ENCODE data around the gene PTGS1. TPM values are rescaled to one million over a fixed set of nuclear protein-coding genes. Genes with fewer than 3 reads are reported as not detected.
"Not testable (repeated sequence)": the region's sequence is repeated elsewhere in the genome, so short reads cannot be mapped to it uniquely, and the experiment has no call there.

The PTGS1 gene
- total RNA-seq (1 to 10 TPM in 1 of 5 donors, under 1 TPM in 4; 0.44 to 2.0 (median 0.86) TPM), total RNA-seq (0.16 to 4.4 (median 0.66) reads per million in 29 experiments)
- total RNA-seq (2013), result 0.87 TPM

GRCh38 chr9:122370869-122371755 is at the start of gene PTGS1:
Gene PTGS1, plus strand, starts transcription at chr9:122371024. Its CDS starts 61 bp downstream, at chr9:122371085.
- ChIA-PET POLR2A (no interaction called here), CTCF (no interaction called here)
- Histone ChIP-seq H3K27me3 (replicated peaks in 1 of 2; ENCODE audit: control insufficient read depth in 2 of 2, extremely low read depth in 1 of 2, insufficient read depth in 2 of 2, low read length in 1 of 2) (peaks cover 0 to 58% of the 10 kb centered on the region in 2 experiments), H3K36me3 (ENCODE audit: control insufficient read depth in 2 of 2, extremely low read depth in 1 of 2, insufficient read depth in 1 of 2, low read length in 1 of 2) (no peaks in the 10 kb centered on the region), H3K4me3 (ENCODE audit: control insufficient read depth in 1 of 2, extremely low read depth in 1 of 2, low read length in 1 of 2) (peak within 1 kb of the TSS; percentile 19 to 27), H3K9me3 (no peaks in the 10 kb centered on the region), H3K4me1 (ENCODE audit: control insufficient read depth in 1 of 2, extremely low read depth in 1 of 2, insufficient read depth in 2 of 2, low read length in 2 of 2) (peaks cover 0 to 14% of the 10 kb centered on the region in 2 experiments), H3K27ac (ENCODE audit: low read length) (no peak within 1 kb of the TSS)
- ATAC-seq (replicated peaks in 1 of 4) (peak in 3 of 4 experiments; percentile 36 to 52 (median 41)), DNase-seq (peak in 2 of 35 experiments; percentile 17 to 20)
- Mint-ChIP-seq H3K4me1 (peaks cover 10 to 18% (median 12%) of the 10 kb centered on the region in 3 donors), H3K36me3 (no peaks in the 10 kb centered on the region), H3K4me3 (peak within 1 kb of the TSS; percentile 58 to 77 (median 68)), H3K27ac (no peak within 1 kb of the TSS), H3K27me3 (peaks cover 29 to 41% of the 10 kb centered on the region in 2 donors), H3K9me3 (peaks cover 0 to 3% (median 0%) of the 10 kb centered on the region in 3 donors)
- 0% methylated on average over 23 of the region's 39 CpGs for WGBS (ENCODE audit: insufficient coverage)

GRCh38 chr9:122322553-122322952 is 48.3 kb upstream of the PTGS1 start:
- no peak overlapping the region for H3K4me3 Mint-ChIP-seq
- CTCF ChIA-PET, result no interaction called here
- WGBS (ENCODE audit: insufficient coverage), result 94% methylated on average over 2 of the region's 2 CpGs
- Histone ChIP-seq H3K27me3 (replicated peaks in 1 of 2; ENCODE audit: control insufficient read depth in 2 of 2, extremely low read depth in 1 of 2, insufficient read depth in 2 of 2, low read length in 1 of 2) (no peaks in the 10 kb centered on the region), H3K27ac (ENCODE audit: low read length) (no peak overlapping the region), H3K4me1 (ENCODE audit: control insufficient read depth in 1 of 2, extremely low read depth in 1 of 2, insufficient read depth in 2 of 2, low read length in 2 of 2) (no peaks in the 10 kb centered on the region), H3K36me3 (ENCODE audit: control insufficient read depth in 2 of 2, extremely low read depth in 1 of 2, insufficient read depth in 1 of 2, low read length in 1 of 2) (peaks cover 11 to 22% of the 10 kb centered on the region in 2 donors), H3K9me3 (no peaks in the 10 kb centered on the region), H3K4me3 (ENCODE audit: control insufficient read depth in 1 of 2, extremely low read depth in 1 of 2, low read length in 1 of 2) (no peak overlapping the region)
- H3K36me3 Mint-ChIP-seq, result peaks cover 52% of the 10 kb centered on the region
- POLR2A ChIA-PET, result no interaction called here
- no peaks in the 10 kb centered on the region for H3K4me1 Mint-ChIP-seq
- no peak for DNase-seq
- no peaks in the 10 kb centered on the region for H3K27me3 Mint-ChIP-seq
- ATAC-seq (replicated peaks in 1 of 4), result no peak
- no peak overlapping the region for H3K27ac Mint-ChIP-seq
- H3K9me3 Mint-ChIP-seq, result no peaks in the 10 kb centered on the region

- peaks cover 55% of the 10 kb centered on the region for H3K36me3 Mint-ChIP-seq
- H3K36me3 ChIP-seq (ENCODE audit: control insufficient read depth in 2 of 2, extremely low read depth in 1 of 2, insufficient read depth in 1 of 2, low read length in 1 of 2), result peaks cover 7 to 17% of the 10 kb centered on the region in 2 donors
- POLR2A ChIA-PET, result not testable (repeated sequence)
These were observed 46.2 kb upstream of the PTGS1 start for GRCh38 chr9:122324665-122325064.

GRCh38 chr9:122325124-122325523 is 45.7 kb upstream of the PTGS1 start:
- WGBS (ENCODE audit: insufficient coverage), result no CpG with 5 or more reads among the region's 1 CpG
- POLR2A ChIA-PET, result no interaction called here
- ATAC-seq (replicated peaks in 1 of 4), result no peak
- Histone ChIP-seq H3K27me3 (replicated peaks in 1 of 2; ENCODE audit: control insufficient read depth in 2 of 2, extremely low read depth in 1 of 2, insufficient read depth in 2 of 2, low read length in 1 of 2) (no peaks in the 10 kb centered on the region), H3K27ac (ENCODE audit: low read length) (no peak overlapping the region), H3K4me1 (ENCODE audit: control insufficient read depth in 1 of 2, extremely low read depth in 1 of 2, insufficient read depth in 2 of 2, low read length in 2 of 2) (no peaks in the 10 kb centered on the region), H3K9me3 (no peaks in the 10 kb centered on the region), H3K36me3 (ENCODE audit: control insufficient read depth in 2 of 2, extremely low read depth in 1 of 2, insufficient read depth in 1 of 2, low read length in 1 of 2) (peaks cover 7 to 17% of the 10 kb centered on the region in 2 donors), H3K4me3 (ENCODE audit: control insufficient read depth in 1 of 2, extremely low read depth in 1 of 2, low read length in 1 of 2) (no peak overlapping the region)
- Mint-ChIP-seq H3K27ac (no peak overlapping the region), H3K4me3 (no peak overlapping the region), H3K4me1 (no peaks in the 10 kb centered on the region), H3K9me3 (no peaks in the 10 kb centered on the region), H3K36me3 (peaks cover 57% of the 10 kb centered on the region), H3K27me3 (no peaks in the 10 kb centered on the region)
- no peak for DNase-seq
- CTCF ChIA-PET, result interaction anchor here in 1 of 2 donors (0.7 kb wide), 1 partner anchor 307 kb away, joined by 3 read pairs; no protein-coding TSS in a partner anchor

More at GRCh38 chr9:122324665-122325064, 46.2 kb upstream of the PTGS1 start:
- H3K27ac ChIP-seq (ENCODE audit: low read length); H3K9me3 ChIP-seq; CTCF ChIA-PET; H3K27me3 ChIP-seq (replicated peaks in 1 of 2; ENCODE audit: control insufficient read depth in 2 of 2, extremely low read depth in 1 of 2, insufficient read depth in 2 of 2, low read length in 1 of 2); H3K27me3 Mint-ChIP-seq; H3K4me1 Mint-ChIP-seq; H3K4me1 ChIP-seq (ENCODE audit: control insufficient read depth in 1 of 2, extremely low read depth in 1 of 2, insufficient read depth in 2 of 2, low read length in 2 of 2); DNase-seq; H3K4me3 Mint-ChIP-seq; ATAC-seq (replicated peaks in 1 of 4); H3K27ac Mint-ChIP-seq; H3K9me3 Mint-ChIP-seq; H3K4me3 ChIP-seq (ENCODE audit: control insufficient read depth in 1 of 2, extremely low read depth in 1 of 2, low read length in 1 of 2): not testable (repeated sequence)
- no CpG with 5 or more reads among the region's 1 CpG for WGBS (ENCODE audit: insufficient coverage)

- DNase-seq (no peak), ATAC-seq (replicated peaks in 1 of 4) (no peak)
- Mint-ChIP-seq H3K36me3 (peaks cover 57% of the 10 kb centered on the region), H3K9me3 (no peaks in the 10 kb centered on the region), H3K27ac (no peak overlapping the region), H3K27me3 (no peaks in the 10 kb centered on the region), H3K4me1 (peaks cover 0 to 8% (median 0%) of the 10 kb centered on the region in 3 donors), H3K4me3 (no peak overlapping the region)
- no peaks in the 10 kb centered on the region for H3K4me1 ChIP-seq (ENCODE audit: control insufficient read depth in 1 of 2, extremely low read depth in 1 of 2, insufficient read depth in 2 of 2, low read length in 2 of 2)
- ChIA-PET CTCF (no interaction called here), POLR2A (interaction anchor here in 1 of 2 donors (0.6 kb wide), 1 partner anchor 1884 kb away, joined by 3 read pairs; no protein-coding TSS in a partner anchor)
- H3K27ac ChIP-seq (ENCODE audit: low read length), result no peak overlapping the region
- H3K4me3 ChIP-seq (ENCODE audit: control insufficient read depth in 1 of 2, extremely low read depth in 1 of 2, low read length in 1 of 2), result no peak overlapping the region
- H3K36me3 ChIP-seq (ENCODE audit: control insufficient read depth in 2 of 2, extremely low read depth in 1 of 2, insufficient read depth in 1 of 2, low read length in 1 of 2), result peaks cover 3 to 17% of the 10 kb centered on the region in 2 donors
- H3K27me3 ChIP-seq (replicated peaks in 1 of 2; ENCODE audit: control insufficient read depth in 2 of 2, extremely low read depth in 1 of 2, insufficient read depth in 2 of 2, low read length in 1 of 2), result no peaks in the 10 kb centered on the region
- 83% methylated on average over 1 of the region's 2 CpGs for WGBS (ENCODE audit: insufficient coverage)
- no peaks in the 10 kb centered on the region for H3K9me3 ChIP-seq
These were observed 43.6 kb upstream of the PTGS1 start for GRCh38 chr9:122327175-122327574.

- DNase-seq (no peak), ATAC-seq (replicated peaks in 1 of 4) (no peak)
- Mint-ChIP-seq H3K4me3 (no peak overlapping the region), H3K27ac (no peak overlapping the region), H3K4me1 (peaks cover 0 to 8% (median 0%) of the 10 kb centered on the region in 3 donors), H3K27me3 (no peaks in the 10 kb centered on the region), H3K9me3 (no peaks in the 10 kb centered on the region), H3K36me3 (peaks cover 33% of the 10 kb centered on the region)
- Histone ChIP-seq H3K9me3 (no peaks in the 10 kb centered on the region), H3K4me1 (ENCODE audit: control insufficient read depth in 1 of 2, extremely low read depth in 1 of 2, insufficient read depth in 2 of 2, low read length in 2 of 2) (no peaks in the 10 kb centered on the region), H3K27me3 (replicated peaks in 1 of 2; ENCODE audit: control insufficient read depth in 2 of 2, extremely low read depth in 1 of 2, insufficient read depth in 2 of 2, low read length in 1 of 2) (no peaks in the 10 kb centered on the region), H3K36me3 (ENCODE audit: control insufficient read depth in 2 of 2, extremely low read depth in 1 of 2, insufficient read depth in 1 of 2, low read length in 1 of 2) (peaks cover 0 to 3% of the 10 kb centered on the region in 2 donors), H3K27ac (ENCODE audit: low read length) (no peak overlapping the region), H3K4me3 (ENCODE audit: control insufficient read depth in 1 of 2, extremely low read depth in 1 of 2, low read length in 1 of 2) (no peak overlapping the region)
- WGBS (ENCODE audit: insufficient coverage), result 92% methylated on average over 2 of the region's 3 CpGs
- CTCF ChIA-PET, result no interaction called here
- POLR2A ChIA-PET, result no interaction called here
These were observed 41.2 kb upstream of the PTGS1 start for GRCh38 chr9:122329597-122329996.

All from T-cell (primary cell).